HG03378 (cell line): Measurements from ENCODE around the gene SLCO3A1.

Source experiments
- ATAC-seq: cut with Tn5 transposase; IDR thresholded peaks from one replicate; pipeline ENCODE4 v1.9.1; 2021; ENCODE audit warnings: mild to moderate bottlenecking, moderate library complexity; ENCODE audit not compliant: unreplicated experiment

Gene SLCO3A1

DNA sequence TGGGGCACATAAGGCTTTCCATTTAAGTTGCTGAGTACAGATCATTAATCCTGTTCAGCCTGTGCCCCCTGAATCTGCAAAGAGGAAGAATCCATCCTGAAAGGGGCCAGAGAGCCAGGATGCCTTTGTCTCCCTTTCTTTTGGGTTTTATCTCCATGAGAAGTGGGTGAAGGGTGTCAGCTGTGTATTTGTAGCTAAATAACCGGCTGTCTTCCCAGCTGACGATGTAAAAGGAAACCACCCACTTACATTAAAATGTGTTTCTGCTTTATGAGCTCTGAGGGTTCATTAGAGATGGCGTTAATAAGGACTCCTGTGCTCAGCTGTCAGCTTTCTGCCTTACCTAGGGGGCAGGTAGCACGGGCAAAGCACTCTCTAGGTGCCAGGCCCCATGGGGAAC, 83.4 kb downstream of the SLCO3A1 start:
- ATAC-seq, result no peak

DNA sequence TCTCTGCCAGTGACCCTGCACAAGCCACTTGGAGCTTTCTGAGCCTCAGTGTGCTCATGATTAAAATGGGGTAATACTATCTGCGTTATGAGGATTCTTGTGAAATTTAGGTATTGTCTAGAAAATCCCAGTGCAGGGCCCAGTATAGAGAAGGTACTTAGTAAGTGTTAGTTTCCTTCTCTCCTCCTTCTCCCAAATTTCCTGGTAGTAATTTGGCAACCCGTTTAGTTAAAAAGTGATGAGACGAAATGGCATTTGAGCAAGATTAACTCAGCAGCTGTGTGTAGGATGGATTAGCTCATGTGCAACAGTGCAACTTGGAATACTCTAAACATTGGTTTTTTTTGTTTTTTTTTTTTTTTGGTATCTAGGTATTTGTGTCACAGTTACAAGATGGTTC, 84.6 kb downstream of the SLCO3A1 start:
- ATAC-seq, result no peak

DNA sequence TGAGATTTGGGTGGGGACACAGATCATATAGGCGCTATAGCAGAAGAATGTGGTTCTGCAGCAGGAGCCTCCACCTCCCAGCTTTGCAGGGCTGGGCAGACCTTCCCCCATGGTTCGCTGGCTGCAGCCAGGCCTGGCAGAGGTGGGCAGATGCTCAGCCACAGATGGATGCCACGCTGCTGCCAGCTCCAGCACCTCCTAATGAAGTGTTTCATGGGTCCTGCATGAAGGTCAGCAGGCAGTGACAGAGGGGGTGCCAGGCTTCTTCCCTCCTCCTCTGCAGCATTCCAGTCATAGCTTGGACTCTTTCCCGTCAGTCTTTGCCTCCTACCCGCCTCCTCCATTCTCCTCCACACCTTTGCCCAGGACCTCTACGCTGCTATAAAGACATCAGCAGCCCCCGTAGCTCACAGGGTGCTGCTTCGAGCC, 85.9 kb downstream of the SLCO3A1 start:
- no peak for ATAC-seq

DNA sequence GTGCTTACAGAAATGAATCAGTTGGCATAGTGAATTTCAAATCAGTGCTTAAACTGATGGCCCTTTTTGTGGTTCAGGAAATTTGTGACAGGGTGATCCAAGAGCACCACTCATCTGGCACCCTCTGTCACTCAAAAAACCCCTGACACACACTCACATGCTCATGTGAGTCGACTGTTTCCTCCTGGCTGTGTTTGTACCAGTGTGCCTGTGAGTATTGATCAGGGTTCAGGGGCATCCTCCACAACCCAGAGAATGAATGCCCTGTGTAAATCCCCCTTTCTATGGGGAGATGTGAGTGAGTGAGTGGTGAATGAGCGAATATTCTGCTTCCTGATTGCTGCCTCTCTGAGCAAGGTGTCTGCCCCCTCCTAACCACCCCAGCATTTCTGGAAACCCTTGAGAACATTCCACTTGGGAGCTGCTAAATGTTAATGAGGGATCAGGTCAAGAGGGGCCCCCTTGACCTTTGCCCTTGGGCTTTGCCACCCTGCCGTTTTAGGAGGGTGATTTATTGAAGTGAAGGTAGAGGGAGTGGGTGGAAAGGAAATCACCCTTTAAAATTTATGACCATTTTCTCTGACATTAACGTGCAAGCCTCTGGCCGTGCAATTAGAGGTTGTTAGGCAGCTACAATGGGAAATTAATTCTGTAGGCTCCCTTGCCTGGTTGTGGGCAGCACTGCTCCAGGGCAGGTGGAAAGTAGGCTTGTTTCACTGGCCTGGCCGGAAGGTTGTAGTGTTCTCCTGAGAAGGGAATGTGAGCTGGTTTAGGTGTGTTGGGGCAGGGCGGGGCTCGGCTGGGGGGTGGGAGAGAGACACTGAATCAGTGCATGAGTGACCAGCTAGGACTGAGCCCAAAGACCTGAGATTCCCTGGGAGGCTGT, 87.2 kb downstream of the SLCO3A1 start:
- ATAC-seq, result no peak

- no peak for ATAC-seq
Measured at GRCh38 chr15:91941871-91942658, 88.6 kb downstream of the SLCO3A1 start.

- peak; percentile 61 for ATAC-seq
Measured at GRCh38 chr15:91942720-91943394, 89.3 kb downstream of the SLCO3A1 start.

- ATAC-seq, result no peak
Measured at GRCh38 chr15:91944331-91944730, 90.8 kb downstream of the SLCO3A1 start.

DNA sequence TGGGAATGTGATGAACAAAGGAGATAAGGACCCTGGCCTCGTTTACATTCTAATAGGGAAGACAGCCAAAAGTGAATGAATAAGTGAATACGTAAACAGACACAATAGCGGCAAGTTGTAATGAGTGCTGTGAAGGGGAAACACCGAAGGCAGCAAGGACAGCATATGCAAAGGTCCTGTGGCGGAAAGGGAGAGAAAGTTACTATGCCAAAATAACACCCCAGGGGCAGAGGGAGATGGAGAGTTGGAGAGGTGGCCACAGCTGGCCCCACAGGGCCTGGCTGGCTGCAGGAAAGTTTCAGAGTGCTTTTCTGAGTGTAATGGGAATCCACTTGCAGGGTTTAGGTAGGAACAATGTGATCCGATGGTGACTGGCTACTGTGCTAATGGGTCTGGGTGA, 91.9 kb downstream of the SLCO3A1 start:
- ATAC-seq, result no peak

- ATAC-seq, result no peak
Measured at GRCh38 chr15:91946075-91946474, 92.6 kb downstream of the SLCO3A1 start.

DNA sequence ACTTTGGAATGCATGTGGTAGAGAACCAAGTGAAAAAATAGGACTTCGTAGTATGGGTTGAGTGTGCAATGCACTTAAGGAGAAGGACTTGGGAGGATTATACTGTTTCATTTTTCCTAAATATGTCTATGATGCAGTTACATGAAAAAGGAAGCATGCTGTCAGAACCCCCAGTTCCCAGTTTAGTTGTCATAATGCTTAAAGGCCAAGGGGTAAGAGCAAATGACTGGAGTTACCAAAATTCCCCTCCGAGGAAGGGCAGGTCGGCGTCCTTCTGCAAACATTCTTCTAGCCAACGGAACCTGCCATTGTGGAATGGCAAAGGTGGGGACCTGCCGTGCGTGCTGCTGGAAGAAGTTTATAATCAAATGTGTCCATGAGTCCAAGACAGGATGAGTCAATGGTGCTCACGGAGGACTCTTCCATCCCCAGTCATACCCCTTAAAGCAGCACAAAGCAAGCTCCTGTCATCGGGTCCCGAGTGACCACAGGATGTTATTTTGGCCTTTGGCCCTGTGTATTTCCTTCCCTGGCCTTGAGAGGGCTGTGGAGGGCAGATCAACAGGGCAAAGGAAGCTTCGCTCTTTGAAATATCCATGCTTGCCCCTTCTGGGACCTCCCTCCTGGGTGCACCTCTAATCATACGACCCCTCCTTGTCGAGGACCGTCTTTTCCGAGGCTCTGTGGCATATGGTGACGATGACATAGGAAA, 93.2 kb downstream of the SLCO3A1 start:
- no peak for ATAC-seq

DNA sequence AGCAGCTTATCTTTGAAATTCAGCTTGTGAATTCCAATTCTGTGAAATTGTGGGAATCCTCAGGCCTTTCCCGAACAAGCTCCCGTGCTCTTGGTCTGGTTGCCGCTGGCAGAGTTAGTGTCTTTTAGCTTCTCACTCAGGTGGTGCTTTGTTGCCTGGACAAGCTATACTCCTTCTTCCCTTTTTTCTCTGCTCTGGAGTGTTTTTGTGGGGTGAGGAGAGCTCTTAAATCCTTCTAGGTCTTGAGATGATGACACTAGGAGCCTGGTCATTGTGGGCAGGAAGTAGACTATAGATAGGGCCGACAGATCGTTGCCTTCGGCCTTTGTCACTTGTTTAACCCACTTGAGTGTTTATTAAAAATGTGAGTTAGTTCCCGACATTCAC, 93.8 kb downstream of the SLCO3A1 start:
- ATAC-seq, result no peak

GRCh38 chr15:91947683-91948608, 94.4 kb downstream of the SLCO3A1 start:
- no peak for ATAC-seq

DNA sequence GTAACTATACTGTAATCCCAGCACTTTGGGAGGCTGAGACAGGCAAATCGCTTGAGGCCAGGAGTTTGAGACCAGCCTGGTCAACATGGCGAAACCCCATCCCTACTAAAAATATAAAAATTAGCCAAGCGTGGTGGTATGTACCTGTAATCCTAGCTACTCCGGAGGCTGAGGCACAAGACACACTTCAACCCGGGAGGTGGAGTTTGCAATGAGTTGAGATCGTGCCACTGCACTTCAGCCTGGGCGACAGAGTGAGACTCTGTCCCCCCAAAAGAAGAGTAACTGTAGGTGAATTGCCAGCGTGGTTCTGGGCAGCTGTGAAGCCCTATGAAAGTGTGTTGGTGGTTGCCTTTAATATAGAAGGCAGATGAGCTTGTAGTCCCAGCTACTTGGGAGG, 95.9 kb downstream of the SLCO3A1 start:
- no peak for ATAC-seq

GRCh38 chr15:91950054-91950453, 96.5 kb downstream of the SLCO3A1 start:
- ATAC-seq, result no peak

GRCh38 chr15:91950631-91951329, 97.3 kb downstream of the SLCO3A1 start:
- no peak for ATAC-seq

- no peak for ATAC-seq
Measured at GRCh38 chr15:91952216-91952615, 98.7 kb downstream of the SLCO3A1 start.

GRCh38 chr15:91953432-91953831, 99.9 kb downstream of the SLCO3A1 start:
- no peak for ATAC-seq

DNA sequence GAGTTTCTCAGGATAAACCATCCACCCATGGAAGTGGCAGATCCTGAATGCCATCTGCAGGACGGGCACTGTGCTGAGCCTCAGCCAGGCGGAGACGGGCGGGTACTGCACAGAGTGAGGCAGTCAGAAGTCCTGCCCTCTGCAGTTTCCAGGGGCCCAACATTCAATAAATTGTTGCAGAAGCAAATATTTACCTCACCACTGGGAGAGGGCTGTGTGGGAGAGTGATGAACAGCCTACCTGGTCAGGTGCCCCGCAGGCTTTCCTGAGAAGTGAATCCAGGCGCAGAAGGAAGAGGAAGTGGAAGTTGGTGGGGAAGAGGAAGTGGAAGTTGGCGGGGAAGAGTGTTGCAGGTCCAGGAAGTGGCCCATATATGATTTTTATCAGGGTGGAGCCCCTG, 100.8 kb downstream of the SLCO3A1 start:
- ATAC-seq, result no peak

DNA sequence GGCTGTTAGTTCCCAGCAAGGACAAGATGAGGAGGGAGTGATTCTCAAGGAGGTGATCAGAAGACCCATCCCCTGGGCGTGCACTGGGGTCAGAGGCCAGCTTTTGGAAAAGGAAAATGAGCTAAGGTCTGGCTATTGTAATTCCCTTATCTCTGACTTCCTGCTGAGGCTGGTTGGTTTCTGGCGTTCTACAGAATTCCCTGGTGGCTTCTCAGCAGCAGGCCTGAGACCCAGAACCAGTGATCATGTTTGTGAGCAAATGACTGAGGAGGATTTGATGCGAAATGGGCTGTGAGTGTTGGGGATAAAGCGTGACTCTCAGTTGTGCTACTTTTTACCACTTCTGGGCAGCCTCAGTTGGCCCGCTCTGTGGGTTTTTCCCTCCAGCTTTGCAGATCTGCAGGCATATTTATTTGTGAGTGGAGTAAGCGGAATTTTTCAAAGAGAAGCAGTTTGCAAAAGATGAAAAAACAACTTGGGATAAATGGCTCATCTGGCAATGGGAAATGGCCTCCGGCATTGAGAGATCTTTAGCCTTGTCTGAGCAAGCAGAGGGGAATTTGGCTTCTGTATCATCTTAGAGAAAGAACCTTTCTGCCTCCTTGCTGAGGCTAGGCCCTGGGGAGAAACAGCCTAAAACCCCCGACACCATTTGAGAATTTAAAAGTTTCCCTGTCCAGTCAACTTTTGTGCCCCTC, 102.7 kb downstream of the SLCO3A1 start:
- ATAC-seq, result no peak
